ENCODE data around the gene KMT2E.

DNA sequence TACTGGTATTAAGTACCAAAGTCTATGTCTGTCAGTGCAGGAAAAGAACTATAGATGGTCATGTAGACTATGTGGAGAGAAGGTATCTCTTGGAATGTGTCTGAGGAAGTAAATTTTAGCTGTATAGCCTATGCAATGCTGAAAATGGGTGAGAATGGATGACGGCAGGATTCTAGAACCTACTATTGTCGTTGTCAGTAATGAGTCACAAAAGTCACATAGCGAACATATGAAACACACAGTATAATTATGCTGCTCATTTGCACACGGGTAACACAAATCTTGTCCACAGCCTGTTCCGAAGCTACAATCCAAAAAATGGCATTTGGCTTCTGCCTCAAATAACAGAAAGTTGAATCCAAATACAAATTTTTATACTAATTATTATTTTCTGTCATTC lies 33.6 kb upstream of the KMT2E start:
- TF ChIP-seq, protein P1, sequence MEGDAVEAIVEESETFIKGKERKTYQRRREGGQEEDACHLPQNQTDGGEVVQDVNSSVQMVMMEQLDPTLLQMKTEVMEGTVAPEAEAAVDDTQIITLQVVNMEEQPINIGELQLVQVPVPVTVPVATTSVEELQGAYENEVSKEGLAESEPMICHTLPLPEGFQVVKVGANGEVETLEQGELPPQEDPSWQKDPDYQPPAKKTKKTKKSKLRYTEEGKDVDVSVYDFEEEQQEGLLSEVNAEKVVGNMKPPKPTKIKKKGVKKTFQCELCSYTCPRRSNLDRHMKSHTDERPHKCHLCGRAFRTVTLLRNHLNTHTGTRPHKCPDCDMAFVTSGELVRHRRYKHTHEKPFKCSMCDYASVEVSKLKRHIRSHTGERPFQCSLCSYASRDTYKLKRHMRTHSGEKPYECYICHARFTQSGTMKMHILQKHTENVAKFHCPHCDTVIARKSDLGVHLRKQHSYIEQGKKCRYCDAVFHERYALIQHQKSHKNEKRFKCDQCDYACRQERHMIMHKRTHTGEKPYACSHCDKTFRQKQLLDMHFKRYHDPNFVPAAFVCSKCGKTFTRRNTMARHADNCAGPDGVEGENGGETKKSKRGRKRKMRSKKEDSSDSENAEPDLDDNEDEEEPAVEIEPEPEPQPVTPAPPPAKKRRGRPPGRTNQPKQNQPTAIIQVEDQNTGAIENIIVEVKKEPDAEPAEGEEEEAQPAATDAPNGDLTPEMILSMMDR (IDR thresholded peaks at IDR 0.05) = no peak
- TF ChIP-seq POLR2A (IDR thresholded peaks at IDR 0.05) = no peak
